HFFc6 (cell line): ENCODE results near the gene ITGB3BP. TPM values are rescaled to one million over a fixed set of nuclear protein-coding genes. Genes with fewer than 3 reads are reported as not detected.

Experiments used
- DNase-seq: peaks from one replicate; pipeline ENCODE4 v3.0.0-alpha.2; 2018
- H3K27ac Mint-ChIP-seq: 2 replicates; pipeline ENCODE4 v1.8.0; 2020; ENCODE audit warnings: mild to moderate bottlenecking, mixed read lengths
- H3K27me3 Mint-ChIP-seq: 2 replicates; pipeline ENCODE4 v1.8.0; 2021; ENCODE audit warnings: mild to moderate bottlenecking, moderate library complexity, mixed read lengths; ENCODE audit not compliant: insufficient read depth
- H3K36me3 Mint-ChIP-seq: 2 replicates; pipeline ENCODE4 v1.8.0; 2021; ENCODE audit warnings: low read depth, mixed read lengths
- H3K4me1 Mint-ChIP-seq: 2 replicates; pipeline ENCODE4 v1.8.0; 2020; ENCODE audit warnings: low read depth, mixed read lengths
- H3K4me3 Mint-ChIP-seq: 2 replicates; pipeline ENCODE4 v1.8.0; 2020; ENCODE audit warnings: mild to moderate bottlenecking, moderate library complexity, mixed read lengths
- H3K9me3 Mint-ChIP-seq: 2 replicates; pipeline ENCODE4 v1.8.0; 2020; ENCODE audit warnings: mild to moderate bottlenecking, mixed read lengths
- total RNA-seq, 6 experiments: library from RNA; stranded (reverse); fragmentation: NEBNext Ultra II Directional; extraction: Animal tissue kit (Norgen Biotek cat#: 25700); gene quantifications; 2 replicates in 1 of 6; 3 replicates in 5 of 6; pipeline ENCODE4 v1.2.3, GENCODE V29; 2021
- TF ChIP-seq, protein P1 (sequence below): fragments of 200-600 bp; sonication (generic); IDR thresholded peaks from 2 replicates; pipeline ENCODE4 v1.5.0; 2021; ENCODE audit warnings: antibody characterized with exemption, mild to moderate bottlenecking

Gene ITGB3BP
- total RNA-seq, 6 experiments from 2014 or later, result 16.7 to 25.1 (median 22.3) TPM

DNA sequence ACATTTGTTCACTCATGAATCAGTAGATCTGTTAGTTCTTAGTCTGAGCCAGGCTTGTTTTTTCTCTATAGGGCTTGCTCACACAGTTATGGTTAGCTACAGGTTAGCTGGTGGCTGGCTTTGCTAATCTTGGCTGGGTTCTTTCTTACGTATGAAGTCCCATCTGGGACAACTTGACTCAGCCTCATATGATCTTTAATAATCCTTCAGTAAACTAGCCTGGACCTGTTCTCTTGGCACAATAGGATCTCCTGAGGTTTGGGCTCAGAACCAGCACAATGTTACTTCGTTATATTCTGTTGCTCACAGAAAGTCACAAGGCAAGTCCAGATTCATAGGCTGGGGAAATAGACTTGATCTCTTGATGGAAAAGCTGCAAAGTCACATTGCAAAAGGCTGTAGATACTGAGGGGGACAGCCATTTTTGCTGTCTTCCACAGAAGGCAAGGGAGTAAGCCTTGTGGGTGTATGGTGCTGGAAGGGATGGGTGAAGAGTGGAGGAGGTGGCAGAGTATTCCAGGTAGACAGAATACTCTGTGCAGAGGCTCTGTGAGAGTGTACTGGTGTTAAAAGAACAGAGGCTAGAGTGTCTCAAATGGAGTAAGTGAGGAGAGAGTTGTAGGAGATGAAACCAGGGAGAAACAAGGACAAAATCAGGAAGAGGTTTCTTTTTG lies 24.7 kb upstream of the ITGB3BP start:
- Mint-ChIP-seq H3K27ac (no peak overlapping the region), H3K9me3 (no peaks in the 10 kb centered on the region), H3K36me3 (peaks cover 5% of the 10 kb centered on the region; the same call in 1 of the 2 replicates), H3K4me3 (no peak overlapping the region), H3K27me3 (no peaks in the 10 kb centered on the region), H3K4me1 (peaks cover 7% of the 10 kb centered on the region)
- no peak for DNase-seq
- TF ChIP-seq, protein P1, sequence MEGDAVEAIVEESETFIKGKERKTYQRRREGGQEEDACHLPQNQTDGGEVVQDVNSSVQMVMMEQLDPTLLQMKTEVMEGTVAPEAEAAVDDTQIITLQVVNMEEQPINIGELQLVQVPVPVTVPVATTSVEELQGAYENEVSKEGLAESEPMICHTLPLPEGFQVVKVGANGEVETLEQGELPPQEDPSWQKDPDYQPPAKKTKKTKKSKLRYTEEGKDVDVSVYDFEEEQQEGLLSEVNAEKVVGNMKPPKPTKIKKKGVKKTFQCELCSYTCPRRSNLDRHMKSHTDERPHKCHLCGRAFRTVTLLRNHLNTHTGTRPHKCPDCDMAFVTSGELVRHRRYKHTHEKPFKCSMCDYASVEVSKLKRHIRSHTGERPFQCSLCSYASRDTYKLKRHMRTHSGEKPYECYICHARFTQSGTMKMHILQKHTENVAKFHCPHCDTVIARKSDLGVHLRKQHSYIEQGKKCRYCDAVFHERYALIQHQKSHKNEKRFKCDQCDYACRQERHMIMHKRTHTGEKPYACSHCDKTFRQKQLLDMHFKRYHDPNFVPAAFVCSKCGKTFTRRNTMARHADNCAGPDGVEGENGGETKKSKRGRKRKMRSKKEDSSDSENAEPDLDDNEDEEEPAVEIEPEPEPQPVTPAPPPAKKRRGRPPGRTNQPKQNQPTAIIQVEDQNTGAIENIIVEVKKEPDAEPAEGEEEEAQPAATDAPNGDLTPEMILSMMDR, result no peak

DNA sequence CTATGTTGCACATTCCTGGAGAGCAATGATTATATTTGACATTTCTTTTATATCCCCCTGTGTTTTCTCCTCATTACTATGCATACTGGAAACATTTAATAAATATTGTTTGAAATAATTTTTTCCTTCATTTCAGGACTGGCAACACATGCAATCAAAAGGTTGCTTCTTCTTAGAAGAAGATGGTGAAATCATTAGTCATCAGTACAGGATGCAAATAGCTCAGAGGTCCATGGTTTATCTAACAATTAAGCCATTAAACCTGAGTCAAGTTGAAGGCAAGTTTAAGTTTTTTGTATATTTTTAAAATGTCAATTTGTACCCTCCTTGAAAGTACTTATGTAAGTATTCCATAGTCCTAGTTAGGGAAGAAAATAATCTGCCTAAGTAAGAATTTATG lies 22.8 kb upstream of the ITGB3BP start:
- Mint-ChIP-seq H3K27ac (no peak overlapping the region), H3K9me3 (no peaks in the 10 kb centered on the region), H3K4me1 (peaks cover 7% of the 10 kb centered on the region), H3K4me3 (no peak overlapping the region), H3K27me3 (no peaks in the 10 kb centered on the region), H3K36me3 (peaks cover 5% of the 10 kb centered on the region; the same call in 1 of the 2 replicates)
- TF ChIP-seq, protein P1, result no peak
- peak; percentile 24 for DNase-seq

DNA sequence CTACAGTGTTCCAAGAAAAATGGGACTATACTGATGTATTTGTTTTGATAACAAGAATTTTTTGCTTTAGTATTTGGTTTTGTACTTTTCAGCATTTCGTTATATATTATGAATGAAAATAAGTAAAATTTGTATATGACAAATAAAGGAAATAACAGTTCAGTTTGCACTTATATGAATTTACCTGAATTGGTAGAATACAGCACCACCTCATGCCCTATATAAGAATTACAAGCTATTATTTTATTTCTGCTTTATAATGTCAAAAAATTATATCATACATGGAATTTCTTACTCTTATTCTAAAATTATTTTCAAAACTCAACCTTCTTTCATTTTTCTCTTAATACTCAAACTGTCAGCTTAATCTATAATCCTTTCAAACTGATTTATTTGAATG lies 14.9 kb upstream of the ITGB3BP start:
- no peaks in the 10 kb centered on the region for H3K9me3 Mint-ChIP-seq
- TF ChIP-seq, protein P1, result peak; percentile 80
- H3K27me3 Mint-ChIP-seq, result no peaks in the 10 kb centered on the region
- H3K27ac Mint-ChIP-seq, result no peak overlapping the region
- no peaks in the 10 kb centered on the region for H3K36me3 Mint-ChIP-seq
- no peaks in the 10 kb centered on the region for H3K4me1 Mint-ChIP-seq
- H3K4me3 Mint-ChIP-seq, result no peak overlapping the region
- DNase-seq, result no peak

DNA sequence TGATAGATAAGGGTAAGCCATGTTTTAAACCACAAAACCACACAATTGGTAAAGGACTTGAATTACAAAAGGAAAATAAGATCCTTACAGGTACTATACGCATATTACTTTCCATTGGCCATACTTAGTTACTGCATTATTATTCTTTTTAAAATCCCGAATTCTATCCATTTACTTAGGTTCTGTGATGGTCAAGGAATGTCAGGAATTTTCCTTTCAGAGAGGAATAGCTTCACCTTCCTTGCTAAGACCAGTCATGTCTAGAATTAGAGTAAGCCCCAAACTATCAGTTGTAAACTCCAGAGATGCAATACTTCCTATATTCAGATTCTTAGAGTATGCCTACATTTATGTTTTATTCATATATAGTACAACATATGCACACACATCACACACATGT lies 14.0 kb upstream of the ITGB3BP start:
- Mint-ChIP-seq H3K27me3 (no peaks in the 10 kb centered on the region), H3K4me3 (no peak overlapping the region), H3K4me1 (no peaks in the 10 kb centered on the region), H3K27ac (no peak overlapping the region), H3K36me3 (no peaks in the 10 kb centered on the region), H3K9me3 (no peaks in the 10 kb centered on the region)
- no peak for DNase-seq
- TF ChIP-seq, protein P1, result no peak

DNA sequence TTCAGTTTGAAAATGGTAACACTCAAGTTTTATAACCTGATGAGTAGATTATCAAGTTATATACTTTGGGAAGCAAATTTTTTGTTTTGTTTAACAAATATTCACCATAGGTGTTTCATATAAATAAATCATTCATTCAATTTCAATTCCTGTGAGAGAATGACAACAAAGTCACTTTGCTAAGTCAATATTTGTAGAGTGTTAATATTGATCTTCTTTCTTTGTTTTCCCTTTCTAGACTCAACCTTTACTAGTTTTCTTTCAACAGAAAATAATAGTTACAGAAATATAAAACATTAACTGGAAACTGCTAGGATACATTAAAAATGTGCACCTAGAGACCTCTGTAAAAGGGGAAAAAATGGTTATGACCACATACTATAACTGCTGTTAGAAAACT lies 11.4 kb upstream of the ITGB3BP start:
- Mint-ChIP-seq H3K27ac (no peak overlapping the region), H3K4me1 (no peaks in the 10 kb centered on the region), H3K9me3 (no peaks in the 10 kb centered on the region), H3K36me3 (no peaks in the 10 kb centered on the region), H3K27me3 (no peaks in the 10 kb centered on the region), H3K4me3 (no peak overlapping the region)
- DNase-seq, result no peak
- TF ChIP-seq, protein P1, result no peak
